SK-N-SH treated with all-trans-retinoic acid at 6 μM for 48 hours (cell line): ENCODE results near the gene GID4.

ENCODE experiments used
- ATAC-seq: fragments of 200-7000 bp; cut with Tn5 transposase; 3 replicates; pipeline ENCODE4 v1.9.1; 2020; ENCODE audit warnings: mild to moderate bottlenecking, moderate library complexity
- ARNTL ChIP-seq: fragments of 450-650 bp; formaldehyde crosslinking; IDR thresholded peaks from 2 replicates; pipeline ENCODE4 v1.5.0; 2020; ENCODE audit warnings: low read depth, mild to moderate bottlenecking, moderate library complexity, borderline replicate concordance
- BACH2 ChIP-seq: fragments of 250-450 bp; sonication (Bioruptor Pico); IDR thresholded peaks from 2 replicates; pipeline ENCODE4 v1.9.0; 2021; ENCODE audit warnings: mild to moderate bottlenecking, borderline replicate concordance
- CSDC2 ChIP-seq: fragments of 250-450 bp; sonication (Bioruptor Pico); IDR thresholded peaks from 2 replicates; pipeline ENCODE4 v1.5.0; 2020; ENCODE audit warnings: mild to moderate bottlenecking, moderate library complexity
- ESRRG ChIP-seq: fragments of 250-450 bp; sonication (Bioruptor Pico); IDR thresholded peaks from 2 replicates; pipeline ENCODE4 v1.6.1; 2021; ENCODE audit warnings: mild to moderate bottlenecking
- GLIS3 ChIP-seq: fragments of 250-450 bp; sonication (Bioruptor Pico); IDR thresholded peaks from 2 replicates; pipeline ENCODE4 v1.5.0; 2020; ENCODE audit warnings: mild to moderate bottlenecking, moderate library complexity
- ISL1 ChIP-seq: fragments of 250-450 bp; sonication (Bioruptor Pico); IDR thresholded peaks from 2 replicates; pipeline ENCODE4 v2.1.2; 2022; ENCODE audit warnings: mild to moderate bottlenecking, moderate library complexity
- OSR1 ChIP-seq: fragments of 250-450 bp; sonication (Bioruptor Pico); IDR thresholded peaks from 2 replicates; pipeline ENCODE4 v1.8.0; 2022; ENCODE audit warnings: moderate library complexity, mild to moderate bottlenecking, inconsistent platforms
- PPARA ChIP-seq: fragments of 250-450 bp; sonication (Bioruptor Pico); IDR thresholded peaks from 2 replicates; pipeline ENCODE4 v1.5.0; 2020; ENCODE audit warnings: mild to moderate bottlenecking, borderline replicate concordance
- RARB ChIP-seq: fragments of 250-450 bp; sonication (Bioruptor Pico); IDR thresholded peaks from 2 replicates; pipeline ENCODE4 v1.8.0; 2021; ENCODE audit warnings: mild to moderate bottlenecking, moderate library complexity
- SNAI2 ChIP-seq: fragments of 250-450 bp; sonication (Bioruptor Pico); IDR thresholded peaks from 2 replicates; pipeline ENCODE4 v1.5.0; 2020; ENCODE audit warnings: mild to moderate bottlenecking, moderate library complexity
- ZC3H10 ChIP-seq: fragments of 250-450 bp; sonication (Bioruptor Pico); IDR thresholded peaks from 2 replicates; pipeline ENCODE4 v1.5.1; 2021; ENCODE audit warnings: mild to moderate bottlenecking, moderate library complexity
- ZFP30 ChIP-seq: fragments of 450-650 bp; formaldehyde crosslinking; IDR thresholded peaks from 2 replicates; pipeline ENCODE4 v1.5.0; 2022; ENCODE audit warnings: mild to moderate bottlenecking, moderate library complexity
- ZNF70 ChIP-seq: fragments of 450-650 bp; formaldehyde crosslinking; IDR thresholded peaks from 2 replicates; pipeline ENCODE4 v1.5.0; 2020; ENCODE audit warnings: mild to moderate bottlenecking, moderate library complexity
- TF ChIP-seq, protein P1 (sequence below): fragments of 250-450 bp; sonication (Bioruptor Pico); IDR thresholded peaks from 2 replicates; pipeline ENCODE4 v1.5.0; 2020; ENCODE audit warnings: mild to moderate bottlenecking, moderate library complexity
- TF ChIP-seq, protein P2 (sequence below): fragments of 250-450 bp; sonication (Bioruptor Pico); IDR thresholded peaks from 2 replicates; pipeline ENCODE4 v1.8.0; 2020; ENCODE audit warnings: mild to moderate bottlenecking, moderate library complexity, borderline replicate concordance
- TF ChIP-seq, protein P3 (sequence below): fragments of 250-450 bp; sonication (Bioruptor Pico); IDR thresholded peaks from 2 replicates; pipeline ENCODE4 v1.8.0; 2021; ENCODE audit warnings: low read depth, mild to moderate bottlenecking, moderate library complexity, borderline replicate concordance
- TF ChIP-seq, protein P4 (sequence below): fragments of 250-450 bp; sonication (Bioruptor Pico); IDR thresholded peaks from 2 replicates; pipeline ENCODE4 v1.5.1; 2020; ENCODE audit warnings: low read depth, mild to moderate bottlenecking, moderate library complexity

Gene GID4

DNA sequence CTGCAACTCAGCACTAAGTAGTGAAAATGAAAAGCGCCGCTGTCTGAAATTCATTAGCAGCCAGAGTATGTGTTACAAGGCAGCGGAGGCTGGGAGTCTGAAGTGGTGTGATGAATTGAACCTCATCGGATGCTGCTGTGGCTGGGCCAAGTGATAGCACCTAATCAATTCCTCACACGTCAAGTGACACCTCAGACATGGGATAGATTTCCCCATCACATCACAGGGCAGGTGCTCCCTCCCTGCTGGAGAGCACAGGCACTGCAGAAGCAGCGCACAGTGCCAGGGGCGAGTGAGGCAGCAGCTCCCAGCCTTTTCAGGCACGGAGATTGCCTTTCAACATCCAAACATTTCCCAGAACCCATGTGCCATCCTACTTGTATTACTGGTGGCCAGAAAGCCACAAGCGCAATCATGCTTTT lies 34.3 kb upstream of the GID4 start:
- TF ChIP-seq ESRRG (CRISPR knock-in tag) (no peak), ZNF70 (no peak), BACH2 (CRISPR knock-in tag) (no peak), GLIS3 (CRISPR knock-in tag) (no peak), PPARA (CRISPR knock-in tag) (no peak)
- TF ChIP-seq, protein P1, sequence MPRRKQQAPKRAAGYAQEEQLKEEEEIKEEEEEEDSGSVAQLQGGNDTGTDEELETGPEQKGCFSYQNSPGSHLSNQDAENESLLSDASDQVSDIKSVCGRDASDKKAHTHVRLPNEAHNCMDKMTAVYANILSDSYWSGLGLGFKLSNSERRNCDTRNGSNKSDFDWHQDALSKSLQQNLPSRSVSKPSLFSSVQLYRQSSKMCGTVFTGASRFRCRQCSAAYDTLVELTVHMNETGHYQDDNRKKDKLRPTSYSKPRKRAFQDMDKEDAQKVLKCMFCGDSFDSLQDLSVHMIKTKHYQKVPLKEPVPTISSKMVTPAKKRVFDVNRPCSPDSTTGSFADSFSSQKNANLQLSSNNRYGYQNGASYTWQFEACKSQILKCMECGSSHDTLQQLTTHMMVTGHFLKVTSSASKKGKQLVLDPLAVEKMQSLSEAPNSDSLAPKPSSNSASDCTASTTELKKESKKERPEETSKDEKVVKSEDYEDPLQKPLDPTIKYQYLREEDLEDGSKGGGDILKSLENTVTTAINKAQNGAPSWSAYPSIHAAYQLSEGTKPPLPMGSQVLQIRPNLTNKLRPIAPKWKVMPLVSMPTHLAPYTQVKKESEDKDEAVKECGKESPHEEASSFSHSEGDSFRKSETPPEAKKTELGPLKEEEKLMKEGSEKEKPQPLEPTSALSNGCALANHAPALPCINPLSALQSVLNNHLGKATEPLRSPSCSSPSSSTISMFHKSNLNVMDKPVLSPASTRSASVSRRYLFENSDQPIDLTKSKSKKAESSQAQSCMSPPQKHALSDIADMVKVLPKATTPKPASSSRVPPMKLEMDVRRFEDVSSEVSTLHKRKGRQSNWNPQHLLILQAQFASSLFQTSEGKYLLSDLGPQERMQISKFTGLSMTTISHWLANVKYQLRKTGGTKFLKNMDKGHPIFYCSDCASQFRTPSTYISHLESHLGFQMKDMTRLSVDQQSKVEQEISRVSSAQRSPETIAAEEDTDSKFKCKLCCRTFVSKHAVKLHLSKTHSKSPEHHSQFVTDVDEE (CRISPR knock-in tag): no peak
- TF ChIP-seq, protein P2, sequence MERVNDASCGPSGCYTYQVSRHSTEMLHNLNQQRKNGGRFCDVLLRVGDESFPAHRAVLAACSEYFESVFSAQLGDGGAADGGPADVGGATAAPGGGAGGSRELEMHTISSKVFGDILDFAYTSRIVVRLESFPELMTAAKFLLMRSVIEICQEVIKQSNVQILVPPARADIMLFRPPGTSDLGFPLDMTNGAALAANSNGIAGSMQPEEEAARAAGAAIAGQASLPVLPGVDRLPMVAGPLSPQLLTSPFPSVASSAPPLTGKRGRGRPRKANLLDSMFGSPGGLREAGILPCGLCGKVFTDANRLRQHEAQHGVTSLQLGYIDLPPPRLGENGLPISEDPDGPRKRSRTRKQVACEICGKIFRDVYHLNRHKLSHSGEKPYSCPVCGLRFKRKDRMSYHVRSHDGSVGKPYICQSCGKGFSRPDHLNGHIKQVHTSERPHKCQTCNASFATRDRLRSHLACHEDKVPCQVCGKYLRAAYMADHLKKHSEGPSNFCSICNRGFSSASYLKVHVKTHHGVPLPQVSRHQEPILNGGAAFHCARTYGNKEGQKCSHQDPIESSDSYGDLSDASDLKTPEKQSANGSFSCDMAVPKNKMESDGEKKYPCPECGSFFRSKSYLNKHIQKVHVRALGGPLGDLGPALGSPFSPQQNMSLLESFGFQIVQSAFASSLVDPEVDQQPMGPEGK (CRISPR knock-in tag): no peak
- TF ChIP-seq, all 23 proteins: peak for 0
- ATAC-seq: peak; percentile 53; the same call in 2 of the 3 replicates

DNA sequence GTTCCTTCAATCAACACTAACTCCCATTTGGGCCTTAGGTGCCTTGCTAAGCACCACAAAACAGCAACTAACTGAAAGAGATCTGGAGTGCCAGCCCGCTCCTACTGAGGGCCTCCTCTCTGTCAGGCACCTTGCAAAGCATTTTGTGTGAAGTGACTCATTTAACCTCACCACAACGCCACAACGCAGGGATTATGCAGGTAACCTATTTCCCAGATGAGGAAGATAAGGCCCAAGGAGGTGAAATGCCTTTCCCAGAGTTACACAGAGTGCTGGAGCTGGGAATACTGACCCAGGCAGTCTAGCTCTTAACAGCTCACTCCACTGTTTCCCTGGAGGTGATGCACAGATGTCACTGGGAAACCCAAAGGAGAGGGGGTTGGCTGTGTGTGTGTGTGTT lies 33.7 kb upstream of the GID4 start:
- ATAC-seq: no peak
- no peak for TF ChIP-seq ARNTL (CRISPR knock-in tag)
- TF ChIP-seq SNAI2 (CRISPR knock-in tag): no peak
- no peak for TF ChIP-seq RARB (CRISPR knock-in tag)
- TF ChIP-seq, protein P1 (CRISPR knock-in tag): no peak
- TF ChIP-seq, protein P2 (CRISPR knock-in tag): no peak
- TF ChIP-seq, protein P3, sequence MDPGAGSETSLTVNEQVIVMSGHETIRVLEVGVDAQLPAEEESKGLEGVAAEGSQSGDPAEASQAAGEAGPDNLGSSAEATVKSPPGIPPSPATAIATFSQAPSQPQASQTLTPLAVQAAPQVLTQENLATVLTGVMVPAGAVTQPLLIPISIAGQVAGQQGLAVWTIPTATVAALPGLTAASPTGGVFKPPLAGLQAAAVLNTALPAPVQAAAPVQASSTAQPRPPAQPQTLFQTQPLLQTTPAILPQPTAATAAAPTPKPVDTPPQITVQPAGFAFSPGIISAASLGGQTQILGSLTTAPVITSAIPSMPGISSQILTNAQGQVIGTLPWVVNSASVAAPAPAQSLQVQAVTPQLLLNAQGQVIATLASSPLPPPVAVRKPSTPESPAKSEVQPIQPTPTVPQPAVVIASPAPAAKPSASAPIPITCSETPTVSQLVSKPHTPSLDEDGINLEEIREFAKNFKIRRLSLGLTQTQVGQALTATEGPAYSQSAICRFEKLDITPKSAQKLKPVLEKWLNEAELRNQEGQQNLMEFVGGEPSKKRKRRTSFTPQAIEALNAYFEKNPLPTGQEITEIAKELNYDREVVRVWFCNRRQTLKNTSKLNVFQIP (CRISPR knock-in tag): no peak
- no peak for TF ChIP-seq ISL1 (CRISPR knock-in tag)
- TF ChIP-seq, protein P4, sequence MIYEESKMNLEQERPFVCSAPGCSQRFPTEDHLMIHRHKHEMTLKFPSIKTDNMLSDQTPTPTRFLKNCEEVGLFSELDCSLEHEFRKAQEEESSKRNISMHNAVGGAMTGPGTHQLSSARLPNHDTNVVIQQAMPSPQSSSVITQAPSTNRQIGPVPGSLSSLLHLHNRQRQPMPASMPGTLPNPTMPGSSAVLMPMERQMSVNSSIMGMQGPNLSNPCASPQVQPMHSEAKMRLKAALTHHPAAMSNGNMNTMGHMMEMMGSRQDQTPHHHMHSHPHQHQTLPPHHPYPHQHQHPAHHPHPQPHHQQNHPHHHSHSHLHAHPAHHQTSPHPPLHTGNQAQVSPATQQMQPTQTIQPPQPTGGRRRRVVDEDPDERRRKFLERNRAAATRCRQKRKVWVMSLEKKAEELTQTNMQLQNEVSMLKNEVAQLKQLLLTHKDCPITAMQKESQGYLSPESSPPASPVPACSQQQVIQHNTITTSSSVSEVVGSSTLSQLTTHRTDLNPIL (CRISPR knock-in tag): no peak
- no peak for TF ChIP-seq ZFP30 (CRISPR knock-in tag)
- TF ChIP-seq ESRRG (CRISPR knock-in tag): no peak
- no peak for TF ChIP-seq ZC3H10 (CRISPR knock-in tag)
- TF ChIP-seq OSR1 (CRISPR knock-in tag): no peak
- TF ChIP-seq BACH2 (CRISPR knock-in tag): no peak
- TF ChIP-seq GLIS3 (CRISPR knock-in tag): no peak
- no peak for TF ChIP-seq CSDC2 (CRISPR knock-in tag)
- TF ChIP-seq ZNF70: no peak
